Amygdala (tissue), 56 donors: ENCODE data around the gene CMIP.

Experiments
- DNase-seq, 56 donors: peaks; one replicate each; lab custom pipeline; 2025; lab: John Stamatoyannopoulos, UW

CMIP gene

GRCh38 chr16:81627729-81628244, 183.2 kb downstream of the CMIP start:
- DNase-seq, result no peak

- DNase-seq, result no peak
Observed at GRCh38 chr16:81629034-81629802, 184.6 kb downstream of the CMIP start.

DNA sequence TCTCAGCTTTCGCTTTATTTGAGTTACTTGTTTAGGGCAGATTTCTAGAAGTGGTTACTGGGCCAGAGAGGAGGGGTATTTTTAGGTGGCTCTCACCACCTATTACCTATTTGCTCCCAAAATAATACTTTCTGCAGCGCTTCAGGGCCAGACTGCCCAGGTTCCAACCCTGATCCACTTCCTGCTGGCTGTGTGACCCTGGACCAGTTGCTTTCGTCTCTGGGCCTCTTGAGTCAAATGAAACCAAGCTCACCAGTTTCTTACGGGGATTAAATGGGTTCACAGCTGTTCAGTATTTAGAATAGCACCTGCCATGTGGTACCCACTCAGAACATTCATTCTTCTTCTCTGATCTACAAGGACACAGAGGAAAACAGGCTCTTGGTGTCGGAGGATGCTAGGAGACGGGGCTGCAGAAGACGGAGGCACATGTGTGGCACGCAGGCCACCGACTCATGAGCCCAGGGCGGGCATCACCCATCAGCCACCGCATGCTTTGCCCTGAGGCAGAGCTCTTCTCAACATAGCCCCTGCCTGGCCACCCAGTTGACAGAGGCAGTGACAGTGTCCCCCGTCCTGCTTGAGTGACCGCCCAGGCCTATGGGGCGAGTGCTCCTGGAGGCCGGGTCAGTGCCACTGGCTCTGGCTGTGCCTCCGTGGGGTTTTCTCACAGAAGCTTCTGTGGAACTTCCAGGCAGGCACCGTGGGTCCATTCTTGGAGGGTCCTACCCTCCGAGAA, 185.5 kb downstream of the CMIP start:
- no peak for DNase-seq

GRCh38 chr16:81630635-81631031, 186.0 kb downstream of the CMIP start:
- peak in 1 of 56 donors; percentile 15 for DNase-seq

DNA sequence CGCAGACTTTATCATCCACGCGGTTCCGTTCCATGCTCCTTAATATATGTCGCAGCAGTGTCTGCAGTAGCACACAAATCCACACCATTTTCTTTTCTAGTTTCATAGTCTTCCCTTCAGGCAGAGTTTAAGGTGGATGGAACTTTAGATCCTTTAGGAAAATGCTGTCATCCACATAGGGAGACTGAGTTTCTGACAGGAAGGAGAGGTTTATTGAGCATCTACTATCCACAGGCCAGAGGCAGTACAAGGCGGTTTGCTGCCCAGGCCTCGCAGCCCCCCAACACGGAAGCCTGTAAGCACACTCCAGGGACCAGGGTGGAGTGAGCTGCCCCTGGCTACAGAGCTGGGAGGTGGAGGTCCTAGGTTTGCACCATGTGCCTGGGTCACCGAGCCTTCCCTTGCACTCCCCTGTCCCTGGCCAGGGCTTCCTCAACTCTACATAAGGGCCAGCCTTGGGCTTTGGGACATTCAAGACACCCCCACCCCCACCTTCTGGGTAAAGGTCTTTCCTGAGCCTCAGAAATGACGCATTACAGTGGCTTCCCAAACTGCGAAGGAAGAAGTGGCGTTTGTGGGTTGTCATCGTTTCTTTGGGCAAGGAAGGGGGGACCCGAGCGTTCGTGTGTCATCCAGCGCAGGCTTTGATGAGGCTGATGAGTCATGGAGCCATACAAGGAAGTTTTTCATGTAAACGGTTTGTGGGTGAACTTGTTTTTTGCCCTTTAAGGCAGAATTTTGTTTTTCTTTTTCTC, 188.0 kb downstream of the CMIP start:
- DNase-seq, result peak in 5 of 56 donors; percentile 11 to 18 (median 16)

DNA sequence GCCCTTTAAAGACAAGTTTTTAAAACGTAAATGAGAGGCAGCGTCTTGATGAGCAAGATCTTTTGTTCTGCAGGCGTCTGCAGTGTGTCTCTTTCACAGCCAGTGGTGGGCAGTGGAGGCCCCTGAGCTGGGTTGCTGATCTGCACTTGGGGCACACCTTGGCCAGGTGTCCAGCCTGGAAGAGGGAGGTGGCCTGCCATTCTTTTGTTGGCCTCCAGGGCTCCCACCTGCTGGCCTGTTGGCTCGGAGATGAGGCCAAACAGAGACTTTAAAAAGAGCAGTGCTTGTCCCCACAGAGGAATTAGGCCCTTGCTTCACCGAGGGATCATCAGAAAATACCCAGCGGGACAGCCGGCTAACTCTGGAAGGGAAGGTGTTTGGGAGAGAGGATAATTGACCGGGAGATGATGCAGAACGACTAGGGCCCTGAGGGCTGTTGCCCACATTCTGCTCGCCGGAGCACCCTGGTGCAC, 188.6 kb downstream of the CMIP start:
- DNase-seq, result no peak

DNA sequence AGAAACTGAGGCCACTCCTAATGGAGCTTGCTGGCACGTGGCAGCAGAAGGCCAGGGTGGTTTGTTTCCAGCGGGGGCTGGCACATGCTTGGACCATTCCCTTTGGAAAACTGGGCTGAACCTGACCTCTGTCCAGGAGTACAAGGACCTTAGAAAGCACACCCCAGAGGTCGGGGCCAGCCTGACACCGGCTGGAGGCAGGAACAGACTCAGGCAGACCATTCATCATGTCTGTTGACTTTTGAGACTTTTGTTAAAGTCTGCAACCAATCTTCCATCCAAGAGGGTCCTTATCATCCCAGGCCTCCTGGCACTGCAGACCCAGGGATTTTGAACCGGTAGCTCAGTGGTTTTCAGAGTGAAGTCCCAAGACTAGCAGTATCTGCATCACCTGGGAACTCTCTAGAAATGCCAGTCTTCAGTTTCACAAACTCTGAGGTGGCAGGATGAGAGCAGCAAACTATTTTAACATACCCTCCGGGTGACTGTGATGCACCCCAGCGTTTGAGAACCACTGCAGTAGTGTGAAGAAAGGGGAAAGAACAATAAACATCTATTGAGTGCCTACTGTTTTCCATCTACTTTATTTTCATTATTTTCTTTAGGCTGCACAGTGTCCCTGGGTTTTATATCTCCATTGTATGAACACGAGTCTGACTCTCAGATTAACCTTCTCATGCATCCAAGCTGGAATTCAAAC, 189.2 kb downstream of the CMIP start:
- no peak for DNase-seq

- DNase-seq, result no peak
Observed at GRCh38 chr16:81634380-81635062, 189.9 kb downstream of the CMIP start.

DNA sequence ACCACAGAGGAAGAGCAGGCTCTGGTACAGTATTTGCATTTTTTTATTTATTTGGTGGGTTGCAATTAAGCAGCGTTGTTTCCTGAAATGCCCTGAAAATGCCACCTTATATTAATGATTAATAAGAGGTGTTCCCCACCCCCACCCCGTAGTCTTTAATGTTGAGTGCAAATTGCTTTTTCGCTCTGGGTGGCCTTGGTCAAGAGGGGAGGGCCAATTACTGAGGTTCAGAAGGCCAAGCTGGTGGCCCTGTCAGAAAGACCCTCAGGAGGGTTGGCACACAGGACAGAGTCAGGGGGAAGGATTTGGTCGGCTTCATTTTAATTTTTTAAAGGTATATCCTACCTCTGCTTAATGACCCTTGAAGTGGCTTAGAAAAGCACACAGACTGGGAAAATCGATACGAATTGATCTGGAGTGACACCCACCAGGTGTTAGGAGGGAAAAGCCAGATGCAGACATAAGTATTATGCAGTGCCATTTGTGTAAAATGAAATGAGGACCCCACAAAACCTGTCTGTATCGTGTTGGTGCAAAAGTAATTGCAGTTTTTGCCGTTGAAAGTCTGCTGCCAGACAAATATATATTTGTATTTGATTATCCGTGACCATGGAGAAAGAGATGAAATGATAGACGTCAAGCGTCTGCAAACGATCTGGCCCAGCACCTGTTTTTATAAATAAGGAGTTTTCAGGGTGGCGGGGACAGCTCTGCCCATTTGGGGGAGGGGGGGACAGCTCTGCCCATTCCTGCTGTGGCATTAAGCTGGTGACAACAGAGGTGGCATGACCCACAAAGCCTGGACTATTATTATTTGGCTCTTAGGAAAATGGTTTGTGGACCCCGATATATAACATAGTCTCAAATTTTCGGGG, 190.7 kb downstream of the CMIP start:
- DNase-seq, result no peak

GRCh38 chr16:81636298-81636993, 191.8 kb downstream of the CMIP start:
- peak in 1 of 56 donors; percentile 3 for DNase-seq

DNA sequence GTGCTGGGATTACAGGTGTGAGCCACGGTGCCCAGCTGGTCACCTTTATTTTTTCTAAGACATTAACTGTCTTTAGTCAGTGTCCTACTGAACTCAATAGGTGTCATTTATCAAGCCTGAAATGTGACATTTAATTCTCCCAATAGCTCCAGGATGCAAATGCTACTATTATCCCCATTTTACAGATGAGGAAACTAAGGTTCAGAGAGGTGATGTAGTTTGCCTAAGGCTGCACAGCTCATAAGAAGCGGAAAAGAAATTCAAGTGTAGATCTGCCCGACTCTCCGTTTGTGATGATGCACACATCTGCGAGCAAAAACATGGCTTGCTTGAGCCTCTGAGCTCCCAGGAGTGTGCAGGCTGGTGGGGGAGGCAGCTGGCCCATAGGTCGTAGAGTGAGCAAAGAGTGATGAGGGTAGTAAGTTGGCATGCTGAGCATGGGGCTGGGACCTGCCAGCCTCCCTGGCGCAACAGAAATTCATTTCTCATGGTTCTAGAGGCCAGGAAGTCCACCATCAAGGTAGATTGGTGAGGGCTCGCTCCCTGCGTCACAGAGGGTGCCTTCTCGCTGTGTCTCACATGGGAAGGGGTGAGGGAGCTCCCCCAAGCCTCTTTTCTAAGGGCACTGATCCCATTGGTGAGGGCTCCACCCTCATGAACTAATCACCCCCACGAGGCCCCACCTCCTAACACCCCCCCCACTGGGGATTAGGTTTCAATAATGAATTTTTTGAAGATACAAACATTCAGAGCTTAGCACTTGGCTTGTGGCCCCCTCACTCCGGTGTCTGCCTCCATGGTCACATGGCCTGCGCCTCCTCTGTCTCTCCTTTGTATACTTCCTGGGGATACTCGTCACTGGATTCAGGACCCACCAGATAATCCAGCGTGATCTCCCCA, 193.0 kb downstream of the CMIP start:
- DNase-seq, result no peak

DNA sequence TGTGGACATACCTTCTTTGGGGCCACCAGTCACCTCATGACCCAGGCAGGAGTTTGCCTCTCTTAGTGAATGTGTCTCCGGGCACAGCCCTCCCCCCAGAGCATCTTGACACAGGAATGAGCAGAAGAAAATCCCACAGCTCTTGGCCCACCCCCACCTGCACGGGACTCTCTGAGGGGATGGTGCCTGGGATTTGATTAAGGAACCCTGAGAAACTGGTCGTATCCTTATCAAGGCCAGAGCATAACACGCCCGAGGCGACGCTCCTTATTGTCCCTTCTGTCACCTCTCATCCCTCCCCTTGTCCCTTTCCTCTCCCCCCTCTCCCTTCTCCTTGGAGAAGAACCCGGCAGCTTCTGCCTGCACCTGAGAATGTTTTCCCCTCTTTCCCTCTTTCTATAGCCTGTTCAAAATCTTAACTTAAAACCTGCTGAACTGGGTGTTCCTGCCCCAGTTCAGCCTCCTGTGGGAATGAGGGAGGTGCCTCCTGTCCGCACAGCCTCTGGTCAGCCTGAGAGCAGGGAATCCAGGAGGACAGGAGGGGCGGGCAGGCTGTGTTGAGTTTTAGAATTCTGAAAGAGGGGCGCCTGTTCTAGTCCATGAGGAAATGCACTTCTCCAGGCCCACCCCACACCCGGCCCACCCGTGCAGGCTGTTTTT, 193.8 kb downstream of the CMIP start:
- no peak for DNase-seq

DNA sequence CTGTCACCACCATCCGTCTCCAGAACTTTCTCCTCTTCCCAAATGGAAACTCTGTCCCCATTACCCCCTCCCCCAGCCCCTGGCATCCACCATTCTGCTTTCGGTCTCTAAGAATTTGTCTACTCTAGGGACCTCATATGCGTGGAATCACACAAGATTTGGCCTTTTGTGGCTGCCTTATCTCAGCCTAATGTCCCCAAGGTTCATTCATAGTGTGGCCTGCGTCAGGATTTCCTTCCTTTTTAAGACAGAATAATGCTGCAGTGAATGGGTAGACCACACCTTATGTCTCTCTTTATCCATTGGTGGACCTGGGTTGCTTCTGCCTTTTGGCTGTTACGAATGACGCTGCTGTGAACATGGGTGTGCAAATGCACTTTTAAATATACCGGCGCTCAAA, 194.7 kb downstream of the CMIP start:
- no peak for DNase-seq

- DNase-seq, result no peak
Observed at GRCh38 chr16:81639931-81640680, 195.5 kb downstream of the CMIP start.

DNA sequence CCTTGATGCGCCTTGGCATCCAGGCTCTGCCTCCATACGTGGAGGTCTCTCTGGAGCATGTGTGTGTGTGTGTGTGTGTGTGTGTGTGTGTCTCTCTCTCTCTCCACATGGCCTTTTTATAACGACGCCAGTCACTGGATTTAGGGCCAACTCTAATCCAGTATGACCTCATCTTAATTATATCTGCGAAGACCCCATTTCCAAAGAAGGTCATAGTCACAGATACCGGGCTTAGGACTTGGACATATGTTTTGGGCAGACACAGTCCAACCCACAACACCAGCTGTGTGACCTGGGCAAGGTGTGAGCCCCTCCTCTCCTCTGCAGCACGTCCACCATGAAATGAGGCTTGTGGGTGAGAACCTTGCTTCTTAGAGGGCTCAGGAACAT, 196.1 kb downstream of the CMIP start:
- DNase-seq, result no peak
